Activated naive CD4-positive, alpha-beta T cell treated with anti-CD3 and anti-CD28 coated beads, Interleukin-2, amount 10 ng/mL, durations not matched to agents 5 hours and 36 hours (primary cell): ENCODE measurements around the gene FBXO3. TPM values are rescaled to one million over a fixed set of nuclear protein-coding genes. Genes with fewer than 3 reads are reported as not detected.

Experiments used
- total RNA-seq, 2 experiments: library from RNA; stranded (reverse); gene quantifications; one replicate each; pipeline ENCODE4 v1.2.3, GENCODE V29; 2021

The FBXO3 gene
- 10 to 100 TPM; 24.6 to 26.9 TPM for total RNA-seq

GRCh38 chr11:33773987-33774735 is at the start of gene FBXO3:
Gene FBXO3 (minus strand): TSS chr11:33774520. CDS start chr11:33774497, 23 bp downstream.

GRCh38 chr11:33736148-33736812 is 38.0 kb downstream of the FBXO3 start, which contains the start of gene CD59:
Gene CD59 (minus strand): TSS chr11:33736423. CDS start chr11:33722445, 13,978 bp downstream.

GRCh38 chr11:33700502-33701271 is 73.6 kb downstream of the FBXO3 start, which contains the start of gene C11orf91:
Gene C11orf91 (minus strand): TSS chr11:33700826. CDS start chr11:33700740, 86 bp downstream.

Other genes with a start within 250 kb of the FBXO3 start
- gene C11orf91, start 73.7 kb downstream of the FBXO3 start, total RNA-seq, result not detected
- gene CD59, start 38.1 kb downstream of the FBXO3 start, total RNA-seq, result 10 to 100 TPM; 73.2 to 80.6 TPM
- gene LMO2, start 117.6 kb upstream of the FBXO3 start, total RNA-seq, result not detected